Uterus (tissue), 4 donors: ENCODE data around the gene CHRNE. TPM values are rescaled to one million over a fixed set of nuclear protein-coding genes. Genes with fewer than 3 reads are reported as not detected.

Experiments used
- DNase-seq, 2 donors: peaks; one replicate each; pipeline ENCODE4 v3.0.0-alpha.2; 2019 to 2020
- H3K27ac ChIP-seq, 2 donors: fragments of 200-600 bp; sonication (generic); 1 replicate in 1 of 2; 2 replicates in 1 of 2; pipeline ENCODE4 v1.5.1; 2016 to 2018
- H3K27me3 ChIP-seq, 2 donors: fragments of 200-600 bp; sonication (generic); one replicate each; pipeline ENCODE4 v1.5.1; 2018 to 2019; ENCODE audit warnings: control low read depth in 1 of 2
- H3K36me3 ChIP-seq, 2 donors: fragments of 200-600 bp; sonication (generic); one replicate each; pipeline ENCODE4 v1.5.1; 2019; ENCODE audit warnings: control low read depth in 1 of 2
- H3K4me1 ChIP-seq, 2 donors: fragments of 200-600 bp; sonication (generic); one replicate each; pipeline ENCODE4 v1.5.1; 2018 to 2019; ENCODE audit warnings: control low read depth in 1 of 2
- H3K4me3 ChIP-seq, 2 donors: fragments of 200-600 bp; sonication (generic); 1 replicate in 1 of 2; 2 replicates in 1 of 2; pipeline ENCODE4 v1.5.1; 2018 to 2019; ENCODE audit warnings: mild to moderate bottlenecking in 1 of 2
- H3K9me3 ChIP-seq, 2 donors: fragments of 200-600 bp; sonication (generic); one replicate each; pipeline ENCODE4 v1.5.1; 2019; ENCODE audit warnings: control low read depth in 1 of 2
- POLR2A ChIP-seq, 2 donors: fragments of 450-650 bp; IDR thresholded peaks; one replicate each; pipeline ENCODE4 v1.6.1; 2016; ENCODE audit warnings: antibody characterized with exemption in 2 of 2, mild to moderate bottlenecking in 1 of 2, moderate library complexity in 1 of 2
- intact Hi-C: fragments of 100-400 bp; cut with DNase I; formaldehyde crosslinking; loops from one replicate; pipeline ENCODE4 v1.15.1; 2023; ENCODE audit warnings: low total_unique reads
- total RNA-seq, 4 donors: library from RNA; depleted of rRNA in 3 of 4; stranded (reverse); fragments of >200 nt in 3 of 4; gene quantifications; one replicate each; pipeline versions ENCODE4 v1.1.0 to v1.2.4, GENCODE V29; 2014 to 2023
- TF ChIP-seq, protein P1 (sequence below), 4 experiments: fragments of 200-600 bp in 2 of 4; fragments of 450-650 bp in 2 of 4; sonication (generic) in 2 of 4; IDR thresholded peaks; one replicate each; pipeline ENCODE4 v1.5.1; 2016 to 2019; ENCODE audit warnings: antibody characterized with exemption in 4 of 4, mild to moderate bottlenecking in 2 of 4, moderate library complexity in 1 of 4
- donor health status: DM: yes; HTN: yes; CAD: no.

CHRNE gene
- total RNA-seq, 4 donors from 2014 or later: 0.79 to 0.83 TPM; not detected in 2

GRCh38 chr17:4902540-4902939, 358 bp downstream of the CHRNE start:
- H3K36me3 ChIP-seq: no peaks in the 10 kb centered on the region
- no peak for DNase-seq
- intact Hi-C loops: no loop called here
- TF ChIP-seq POLR2A (IDR thresholded peaks at IDR 0.05): no peak
- TF ChIP-seq, protein P1, sequence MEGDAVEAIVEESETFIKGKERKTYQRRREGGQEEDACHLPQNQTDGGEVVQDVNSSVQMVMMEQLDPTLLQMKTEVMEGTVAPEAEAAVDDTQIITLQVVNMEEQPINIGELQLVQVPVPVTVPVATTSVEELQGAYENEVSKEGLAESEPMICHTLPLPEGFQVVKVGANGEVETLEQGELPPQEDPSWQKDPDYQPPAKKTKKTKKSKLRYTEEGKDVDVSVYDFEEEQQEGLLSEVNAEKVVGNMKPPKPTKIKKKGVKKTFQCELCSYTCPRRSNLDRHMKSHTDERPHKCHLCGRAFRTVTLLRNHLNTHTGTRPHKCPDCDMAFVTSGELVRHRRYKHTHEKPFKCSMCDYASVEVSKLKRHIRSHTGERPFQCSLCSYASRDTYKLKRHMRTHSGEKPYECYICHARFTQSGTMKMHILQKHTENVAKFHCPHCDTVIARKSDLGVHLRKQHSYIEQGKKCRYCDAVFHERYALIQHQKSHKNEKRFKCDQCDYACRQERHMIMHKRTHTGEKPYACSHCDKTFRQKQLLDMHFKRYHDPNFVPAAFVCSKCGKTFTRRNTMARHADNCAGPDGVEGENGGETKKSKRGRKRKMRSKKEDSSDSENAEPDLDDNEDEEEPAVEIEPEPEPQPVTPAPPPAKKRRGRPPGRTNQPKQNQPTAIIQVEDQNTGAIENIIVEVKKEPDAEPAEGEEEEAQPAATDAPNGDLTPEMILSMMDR (IDR thresholded peaks at IDR 0.05): no peak
- H3K27me3 ChIP-seq: peaks cover 0 to 4% of the 10 kb centered on the region in 2 donors
- peak overlapping the region in 1 of 2 donors; percentile 1 for H3K27ac ChIP-seq
- no peaks in the 10 kb centered on the region for H3K4me1 ChIP-seq
- no peak overlapping the region for H3K4me3 ChIP-seq
- no peaks in the 10 kb centered on the region for H3K9me3 ChIP-seq

- intact Hi-C loops: no loop called here
- peak overlapping the region in 1 of 2 donors; percentile 1 for H3K27ac ChIP-seq
These were observed 1.1 kb downstream of the CHRNE start for GRCh38 chr17:4901648-4902344.

DNA sequence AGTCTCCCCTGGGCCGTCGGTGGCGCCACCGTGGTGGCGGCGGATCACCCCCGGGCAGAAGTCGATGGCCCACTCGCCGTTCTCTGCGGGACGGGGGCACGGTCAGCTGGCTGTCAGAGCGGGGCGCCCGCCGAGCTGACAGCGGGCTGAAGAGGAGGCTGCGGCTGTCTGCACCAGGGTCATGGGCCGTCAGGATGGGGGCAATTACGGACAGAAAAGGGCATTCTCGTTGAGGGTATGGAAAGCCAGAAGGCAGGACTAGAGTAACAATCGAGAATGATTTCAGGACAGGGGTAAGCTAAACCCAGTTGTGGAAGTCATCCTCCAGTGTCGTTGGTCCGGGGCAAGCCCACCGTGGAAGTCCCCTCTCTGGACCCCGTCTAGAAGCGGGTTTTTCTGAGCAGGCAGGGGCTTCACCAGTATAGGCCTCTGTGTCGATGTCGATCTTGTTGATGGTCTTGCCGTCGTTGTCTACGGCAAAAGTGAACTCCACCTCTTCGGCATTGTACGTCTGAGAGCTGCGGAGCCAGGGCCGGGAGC, 1.7 kb downstream of the CHRNE start:
- intact Hi-C loops: no loop called here

More at GRCh38 chr17:4901648-4902344, 1.1 kb downstream of the CHRNE start:
- no peak overlapping the region for H3K4me3 ChIP-seq
- no peak for DNase-seq
- H3K27me3 ChIP-seq: peaks cover 0 to 4% of the 10 kb centered on the region in 2 donors
- no peaks in the 10 kb centered on the region for H3K36me3 ChIP-seq
- H3K9me3 ChIP-seq: no peaks in the 10 kb centered on the region
- no peak for TF ChIP-seq POLR2A (IDR thresholded peaks at IDR 0.05)
- TF ChIP-seq, protein P1 (IDR thresholded peaks at IDR 0.05): no peak
- H3K4me1 ChIP-seq: no peaks in the 10 kb centered on the region

DNA sequence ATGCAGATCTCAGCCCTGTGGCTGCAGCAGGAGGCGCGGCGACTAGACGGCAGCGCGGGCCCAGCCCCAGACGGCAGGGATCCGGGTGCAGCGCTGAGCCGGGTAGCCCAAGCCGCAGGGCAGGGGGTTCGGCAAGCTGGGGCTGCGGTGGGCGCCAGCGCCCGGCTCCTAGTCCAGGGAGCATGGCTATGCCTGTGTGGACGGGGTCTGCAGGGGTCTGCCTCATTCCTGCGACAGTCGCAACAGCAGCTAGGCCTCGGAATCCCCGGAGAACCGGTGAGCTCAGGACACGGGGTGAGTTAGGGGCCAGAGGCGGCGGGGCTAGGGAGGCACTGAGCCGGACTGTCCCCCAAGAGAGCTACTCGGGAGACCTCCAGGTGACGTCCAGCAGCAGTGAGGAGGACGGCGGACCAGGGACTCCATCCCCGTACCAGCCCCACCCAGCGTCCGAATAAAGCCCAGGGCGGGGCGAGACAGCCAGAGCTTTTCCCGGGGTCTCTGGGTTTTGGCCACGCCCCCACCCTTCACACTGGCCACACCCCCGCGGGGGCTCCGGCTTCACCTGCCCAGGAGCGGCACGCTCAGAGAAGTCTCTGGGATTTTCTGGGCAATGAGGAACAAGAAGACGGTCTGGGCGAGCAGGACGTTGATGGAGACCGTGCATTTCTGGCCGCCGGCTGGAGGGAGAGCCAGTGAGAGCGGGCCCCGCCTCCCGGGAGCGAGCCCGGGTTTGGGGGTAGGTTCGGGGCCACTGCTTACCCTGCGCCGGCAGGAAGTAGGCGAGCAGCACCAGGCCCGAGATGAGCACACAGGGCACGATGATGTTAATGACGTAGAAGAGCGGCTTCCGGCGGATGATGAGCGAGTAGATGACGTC, 2.4 kb downstream of the CHRNE start:
- Histone ChIP-seq H3K4me1 (no peaks in the 10 kb centered on the region), H3K9me3 (no peaks in the 10 kb centered on the region), H3K27me3 (peaks cover 0 to 4% of the 10 kb centered on the region in 2 donors), H3K4me3 (peak overlapping the region in 1 of 2 donors; percentile 41), H3K36me3 (no peaks in the 10 kb centered on the region), H3K27ac (peak overlapping the region; percentile 32 to 49)
- TF ChIP-seq, protein P1 (IDR thresholded peaks at IDR 0.05): no peak
- no peak for TF ChIP-seq POLR2A (IDR thresholded peaks at IDR 0.05)
- intact Hi-C loops: no loop called here
- DNase-seq: no peak

More for the DNA sequence above, 1.7 kb downstream of the CHRNE start:
- Histone ChIP-seq H3K36me3 (no peaks in the 10 kb centered on the region), H3K4me3 (no peak overlapping the region), H3K27ac (no peak overlapping the region), H3K4me1 (no peaks in the 10 kb centered on the region), H3K27me3 (peaks cover 0 to 4% of the 10 kb centered on the region in 2 donors), H3K9me3 (no peaks in the 10 kb centered on the region)
- DNase-seq: no peak
- TF ChIP-seq, protein P1 (IDR thresholded peaks at IDR 0.05): no peak
- TF ChIP-seq POLR2A (IDR thresholded peaks at IDR 0.05): no peak
